GM18873 (cell line): ENCODE measurements around the gene SPRED2.

Experiments
- ATAC-seq: cut with Tn5 transposase; IDR thresholded peaks from one replicate; pipeline ENCODE4 v1.9.1; 2021; ENCODE audit warnings: mild to moderate bottlenecking, moderate library complexity, moderate number of reproducible peaks; ENCODE audit not compliant: unreplicated experiment, low FRiP score

SPRED2 gene

DNA sequence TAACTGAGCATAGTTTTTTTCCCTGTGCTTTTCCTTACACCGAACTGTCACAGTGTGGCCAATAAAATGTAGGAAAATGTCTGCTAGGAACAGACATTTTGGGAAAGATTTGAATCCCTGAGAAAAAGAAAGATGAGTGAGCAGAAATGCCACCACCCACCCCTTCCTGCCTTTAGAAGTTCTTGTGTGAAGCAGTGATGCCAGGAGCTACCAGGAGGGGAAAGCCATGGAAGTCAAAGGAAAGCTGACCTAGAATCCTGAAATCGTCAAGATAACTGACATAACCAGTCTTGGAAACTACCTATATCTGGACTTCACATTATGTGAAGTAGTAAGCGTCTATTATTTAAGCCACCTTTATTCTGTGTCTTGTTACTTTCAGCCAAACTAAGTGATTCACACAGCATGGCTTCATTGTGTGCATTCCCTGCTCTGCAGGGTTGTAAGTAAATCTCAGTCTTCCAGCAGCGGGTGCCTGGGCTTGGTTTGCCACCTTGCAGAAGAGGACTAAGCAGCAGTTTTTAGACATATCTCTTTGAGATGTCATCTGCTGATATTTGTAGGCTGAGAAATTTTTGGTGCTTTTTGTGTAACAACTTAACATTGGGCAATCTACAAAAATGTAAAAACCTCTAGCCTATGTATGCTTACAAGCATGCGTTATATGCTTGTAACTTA is 11.2 kb upstream of the SPRED2 start:
- no peak for ATAC-seq

DNA sequence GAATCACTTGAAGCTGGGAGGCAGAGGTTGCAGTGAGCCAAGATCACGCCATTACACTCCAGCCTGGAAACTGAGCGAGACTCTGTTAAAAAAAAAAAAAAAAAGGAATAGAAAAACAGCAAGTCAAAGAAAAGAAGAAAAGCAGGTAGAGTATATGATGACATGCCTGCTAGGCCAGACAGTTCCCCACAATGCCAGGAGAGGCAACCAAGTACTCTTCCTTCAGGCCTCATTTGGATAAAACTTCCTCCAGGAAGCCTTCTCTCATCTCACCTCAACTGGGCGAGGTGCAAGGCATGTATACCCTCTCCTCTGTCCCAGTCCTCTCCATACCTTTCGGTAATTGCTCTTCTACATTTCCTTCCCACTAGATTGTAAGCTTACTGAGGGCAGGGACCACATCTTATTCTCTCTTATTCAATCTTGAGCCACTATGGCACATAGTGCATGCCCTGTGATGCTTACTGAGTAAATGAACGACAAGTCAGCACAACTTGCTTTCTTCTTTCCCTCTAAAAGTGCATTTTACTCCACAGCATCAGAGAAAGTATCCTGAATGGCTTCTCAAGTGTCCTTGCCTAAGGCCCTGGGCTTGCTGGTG is 10.1 kb upstream of the SPRED2 start:
- no peak for ATAC-seq

DNA sequence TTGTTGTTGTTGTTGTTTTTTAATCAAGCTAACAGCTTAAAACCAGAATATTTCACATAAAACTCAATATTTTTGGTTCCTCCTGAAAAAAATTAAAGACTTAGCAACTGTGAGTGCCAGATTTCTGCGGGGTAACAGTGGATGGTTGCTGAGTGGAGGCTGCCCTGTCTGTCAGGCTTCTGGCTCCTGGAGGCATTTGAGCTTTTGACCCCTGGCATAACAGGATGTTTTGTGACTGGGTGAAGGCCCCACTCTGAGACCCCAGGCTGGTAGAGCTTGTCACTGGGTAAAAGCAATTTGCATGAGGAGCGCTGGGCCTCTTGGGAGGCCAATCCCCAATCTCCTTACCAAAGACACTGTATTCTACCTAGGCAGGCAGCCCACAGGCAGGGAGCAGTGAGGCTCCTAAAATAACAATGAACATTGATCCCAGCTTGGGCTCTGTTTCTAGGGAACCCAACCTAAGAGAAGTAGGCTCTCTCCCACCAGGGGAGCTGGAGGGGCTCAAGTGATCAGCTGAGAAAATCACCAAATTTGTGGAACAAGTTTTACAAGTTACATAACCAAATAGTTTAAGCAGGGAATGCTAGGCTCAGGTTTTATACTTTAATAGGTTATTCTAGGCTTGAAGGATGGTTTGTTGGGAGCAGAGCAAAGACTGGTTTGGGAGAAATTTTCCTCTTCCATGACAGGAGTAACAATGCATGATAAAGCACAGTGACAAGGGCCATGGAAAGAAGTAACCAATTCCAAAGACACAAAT is 5.9 kb upstream of the SPRED2 start:
- ATAC-seq, result no peak

DNA sequence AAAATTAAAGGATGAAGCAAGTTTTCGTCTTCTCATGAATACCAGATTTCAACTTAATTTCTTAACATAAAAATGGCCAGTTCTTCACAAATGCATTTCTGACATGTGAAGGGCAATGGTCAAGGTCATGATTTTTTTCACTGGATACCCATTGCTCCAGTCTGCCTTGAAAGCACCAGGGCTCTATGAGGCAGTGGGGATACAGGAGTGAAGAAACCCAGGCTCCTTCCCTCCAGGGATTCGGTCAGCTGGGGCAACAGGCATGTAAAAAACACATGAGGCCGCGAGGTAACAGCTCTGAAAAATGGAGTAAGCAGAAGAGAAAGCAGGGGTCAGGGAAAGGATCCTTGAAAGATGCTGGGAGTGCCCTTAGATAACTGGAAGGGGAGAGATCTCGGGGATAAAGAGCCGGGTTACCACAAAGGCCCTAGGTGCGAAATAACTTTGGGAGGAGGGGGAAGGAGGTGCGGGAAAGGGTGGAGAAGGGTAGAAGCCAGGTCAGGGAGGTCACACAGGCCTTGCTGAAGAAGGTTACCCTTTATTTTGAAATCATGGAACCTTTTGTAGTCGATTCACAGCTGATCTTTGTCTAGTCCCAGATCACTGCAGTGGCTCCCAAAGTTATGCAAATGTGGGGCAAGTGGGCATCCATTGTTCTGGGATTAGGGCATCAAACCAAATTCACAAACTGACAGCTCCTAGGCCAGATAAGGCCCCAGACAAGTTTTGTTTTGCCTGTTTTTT is 5.2 kb upstream of the SPRED2 start:
- ATAC-seq, result no peak

DNA sequence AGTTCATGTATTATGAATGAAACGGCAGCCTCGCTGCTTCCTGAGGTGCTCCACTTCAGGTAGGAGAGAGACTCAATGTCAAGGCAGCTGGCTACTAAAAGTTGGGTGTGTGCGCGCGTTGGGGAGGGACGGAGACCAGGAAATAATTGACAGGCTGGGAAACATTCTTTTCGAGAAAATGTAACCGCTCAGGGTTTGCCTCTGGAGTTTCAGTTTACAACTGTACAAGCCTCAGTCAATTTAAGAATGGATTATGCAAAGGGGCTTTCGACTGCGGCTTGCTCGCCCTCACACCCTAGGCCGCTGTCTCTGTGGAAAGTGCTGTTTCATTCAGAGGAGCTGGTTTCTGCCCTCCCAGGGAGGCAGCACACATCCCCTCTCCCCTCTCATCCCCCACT is 4.4 kb upstream of the SPRED2 start:
- peak; percentile 73 for ATAC-seq

DNA sequence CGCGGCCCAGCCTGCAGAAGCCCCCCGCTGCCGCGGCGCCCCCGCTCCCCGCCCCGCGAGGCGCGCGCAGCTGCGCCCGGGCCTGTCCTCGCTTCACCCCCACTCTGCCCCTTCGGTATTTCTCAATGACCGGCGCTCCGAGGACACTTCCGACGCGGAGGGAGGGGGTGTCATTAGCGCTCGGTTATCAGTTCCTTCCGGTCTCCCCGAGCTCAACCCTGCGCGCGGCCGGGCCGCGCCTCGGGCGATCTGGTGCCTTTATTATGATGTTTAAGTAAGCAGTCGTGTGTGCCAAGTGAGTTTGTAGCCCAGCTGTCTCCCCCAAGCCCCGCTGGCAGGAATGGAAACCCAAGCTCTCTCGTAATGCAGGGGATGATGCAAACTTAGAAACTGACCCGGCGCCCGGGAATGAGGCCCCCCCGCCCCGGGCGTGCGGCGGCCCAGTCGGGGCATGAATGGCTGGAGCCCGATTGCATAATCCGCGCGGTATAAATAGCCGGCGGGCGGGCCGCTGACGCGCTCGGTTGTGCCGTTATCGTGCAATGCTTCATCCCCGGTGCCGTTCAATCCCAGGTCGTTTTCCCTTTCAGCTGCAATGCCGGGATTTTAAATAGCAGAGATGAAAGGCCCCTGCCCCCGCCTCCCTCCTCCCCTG is 3.9 kb upstream of the SPRED2 start:
- ATAC-seq, result peak; percentile 27

DNA sequence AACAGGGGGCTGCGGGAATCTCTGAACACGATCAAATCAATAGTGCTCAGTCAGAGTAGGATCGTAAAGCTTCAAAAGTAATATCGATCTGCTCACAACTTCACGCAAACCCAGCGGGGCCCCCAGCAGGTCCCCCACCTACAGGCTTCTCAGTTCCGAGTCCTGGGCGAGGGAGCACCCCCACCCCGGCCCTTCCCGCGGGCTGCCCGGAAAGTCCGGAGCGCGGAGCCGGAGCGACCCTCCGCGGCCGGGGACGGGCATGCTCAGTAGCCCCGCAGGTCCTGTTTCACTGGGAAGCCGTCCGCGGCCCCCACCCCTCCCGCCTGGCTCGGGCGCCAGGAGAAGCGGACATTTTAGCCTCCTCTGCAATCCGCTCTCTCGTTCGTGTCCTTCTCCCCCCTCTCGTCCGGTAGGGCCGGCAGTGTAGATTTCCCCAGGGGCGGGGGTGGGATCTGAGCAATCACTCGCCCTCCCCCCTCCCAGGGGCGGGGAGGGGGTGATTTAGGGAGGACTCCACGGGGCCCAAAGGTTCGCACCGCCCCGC is 3.3 kb upstream of the SPRED2 start:
- ATAC-seq, result no peak

DNA sequence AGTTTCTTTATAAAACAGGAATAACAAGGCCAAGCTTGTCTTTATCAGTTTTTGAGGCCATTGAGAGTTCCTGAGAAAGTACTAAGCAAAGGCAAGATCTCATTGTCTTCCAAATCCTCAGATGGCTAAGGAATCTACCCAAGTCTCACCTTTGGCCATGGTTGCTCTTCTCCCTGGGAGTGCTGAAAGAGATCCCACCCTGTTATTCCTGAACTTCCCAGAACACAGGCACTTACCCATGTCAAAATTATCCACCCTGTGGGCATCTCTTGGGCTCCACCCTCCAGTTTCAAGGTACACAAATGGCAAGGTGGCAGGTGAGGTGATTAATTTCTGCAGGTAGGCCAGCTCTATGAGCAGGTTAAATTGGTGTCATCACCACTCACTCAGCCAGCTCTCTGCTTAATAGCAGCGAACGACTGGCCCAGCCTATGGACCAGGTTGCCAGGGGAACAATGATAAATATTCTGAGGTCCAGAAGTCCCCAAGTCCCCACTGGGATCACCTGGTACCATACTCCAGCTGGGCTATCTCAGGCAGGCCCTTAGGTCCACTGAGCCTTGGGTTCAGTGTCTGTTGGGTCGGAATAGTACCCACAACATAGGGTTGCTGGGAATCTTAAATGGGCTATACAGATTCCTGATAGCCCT is 2.3 kb upstream of the SPRED2 start:
- no peak for ATAC-seq

DNA sequence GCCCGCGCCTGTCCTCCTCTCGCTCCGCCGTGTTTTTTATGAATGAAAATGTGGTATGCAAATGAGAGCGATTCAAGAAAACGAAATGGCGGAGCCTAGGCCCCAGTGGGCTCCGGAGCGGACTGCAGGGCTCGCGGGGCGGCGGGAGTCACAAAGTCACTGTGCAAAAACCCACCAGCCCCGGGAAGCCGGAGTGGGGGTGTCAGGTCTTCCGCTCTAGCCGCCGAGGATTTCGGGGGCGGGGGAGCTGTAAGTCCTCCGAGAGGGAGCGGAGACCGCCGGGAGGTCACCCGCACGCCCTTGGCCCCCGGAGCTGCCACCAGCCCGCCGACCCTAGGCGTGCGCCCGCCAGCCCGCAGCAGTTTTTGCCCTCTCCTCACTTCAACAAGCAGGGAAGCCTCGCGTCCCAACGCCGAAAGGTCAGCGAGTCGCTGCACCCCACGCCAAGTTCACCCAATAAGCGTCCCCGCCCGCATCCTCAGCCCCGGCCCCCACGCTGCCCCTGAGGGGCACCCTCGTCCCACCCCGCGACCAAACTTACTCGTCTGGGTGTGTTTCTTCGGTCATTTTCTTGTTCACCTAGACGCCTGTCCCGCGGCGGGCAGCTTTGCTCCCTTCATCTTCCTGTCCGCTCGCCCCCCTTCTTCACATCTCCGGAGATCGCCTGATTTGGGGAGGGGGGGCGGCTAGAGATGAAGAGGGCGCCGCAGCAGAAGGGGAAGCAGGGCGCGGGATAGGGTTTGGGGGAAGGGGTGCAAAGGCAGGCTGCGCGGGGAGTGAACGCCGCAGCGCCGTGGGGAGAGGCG is 775 bp downstream of the SPRED2 start:
- no peak for ATAC-seq

DNA sequence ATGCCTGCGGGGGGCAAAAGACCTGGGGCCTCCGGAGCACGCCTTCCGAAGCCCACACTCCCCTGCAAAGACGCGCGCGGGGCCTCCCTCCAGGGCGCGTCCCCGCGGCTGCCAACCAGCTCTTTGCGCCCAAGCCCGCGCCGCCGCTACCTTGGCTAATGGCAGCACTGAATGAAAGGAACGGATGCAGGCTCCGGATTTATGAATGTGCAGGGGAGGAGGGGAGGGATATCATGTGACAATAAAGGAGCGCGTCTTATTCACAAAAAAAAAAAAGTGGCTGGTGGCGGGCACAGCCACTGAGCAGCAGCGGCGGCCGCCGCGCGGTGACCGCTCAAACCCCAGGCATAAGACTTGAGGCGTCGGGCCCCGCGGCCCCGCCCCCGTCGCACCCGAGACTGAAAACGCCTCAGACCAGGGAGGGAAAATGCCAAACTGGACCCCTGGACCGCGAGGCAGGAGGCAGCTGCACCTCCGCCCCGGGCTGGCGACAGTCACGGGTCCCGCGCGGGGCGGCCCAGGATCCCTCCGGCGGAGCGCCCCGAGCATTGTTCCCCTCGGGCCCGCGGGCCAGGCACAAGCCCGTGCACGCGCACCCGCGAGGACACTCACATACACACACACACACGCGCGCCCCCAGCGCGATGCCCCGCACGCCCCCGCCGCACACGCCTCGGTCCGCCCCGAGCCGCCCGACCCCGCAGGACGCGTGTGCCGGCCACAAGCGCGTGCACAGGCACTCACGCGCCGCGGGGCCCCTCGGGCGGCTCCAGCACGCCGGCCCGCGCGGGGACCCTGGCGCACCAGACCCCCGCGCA is 1.6 kb downstream of the SPRED2 start:
- ATAC-seq, result no peak

DNA sequence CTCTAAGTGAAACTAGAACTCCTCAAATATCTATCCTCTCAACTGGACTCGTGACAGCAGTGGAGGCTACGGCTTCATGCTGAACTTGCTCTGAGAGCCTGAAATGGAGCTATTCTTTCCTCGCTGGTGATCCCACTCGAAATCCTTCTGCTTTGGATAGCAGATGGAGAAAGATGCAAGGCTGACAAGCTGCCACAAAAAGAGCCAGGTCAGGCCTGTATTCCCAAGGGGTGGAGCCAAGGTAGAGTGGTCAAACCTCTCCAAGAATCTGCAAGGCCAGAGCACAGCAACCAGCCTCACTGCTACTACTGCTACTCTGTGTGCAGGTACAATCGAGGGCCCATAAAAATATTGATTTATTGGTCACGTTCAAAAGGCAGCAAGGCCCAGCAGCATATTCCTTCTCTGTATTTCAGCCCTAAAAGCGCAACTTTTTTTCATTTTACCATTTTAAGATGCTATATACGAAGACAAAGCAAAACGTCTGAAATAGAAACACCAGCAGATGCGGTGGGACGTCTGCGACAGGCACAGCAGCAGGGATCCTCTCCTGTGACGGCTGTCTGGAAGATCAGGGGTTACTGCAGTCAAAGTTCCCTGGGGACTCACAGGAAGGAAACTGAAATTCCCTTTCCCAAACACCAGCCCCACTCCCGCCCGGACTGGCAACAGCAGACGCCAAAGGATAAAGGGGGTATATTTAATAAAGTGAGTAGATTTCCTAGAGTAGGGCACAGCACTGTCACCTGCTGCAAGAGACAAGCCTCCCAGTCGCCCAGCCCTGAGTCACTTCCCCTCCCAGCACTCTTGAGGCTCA is 2.4 kb downstream of the SPRED2 start:
- no peak for ATAC-seq

DNA sequence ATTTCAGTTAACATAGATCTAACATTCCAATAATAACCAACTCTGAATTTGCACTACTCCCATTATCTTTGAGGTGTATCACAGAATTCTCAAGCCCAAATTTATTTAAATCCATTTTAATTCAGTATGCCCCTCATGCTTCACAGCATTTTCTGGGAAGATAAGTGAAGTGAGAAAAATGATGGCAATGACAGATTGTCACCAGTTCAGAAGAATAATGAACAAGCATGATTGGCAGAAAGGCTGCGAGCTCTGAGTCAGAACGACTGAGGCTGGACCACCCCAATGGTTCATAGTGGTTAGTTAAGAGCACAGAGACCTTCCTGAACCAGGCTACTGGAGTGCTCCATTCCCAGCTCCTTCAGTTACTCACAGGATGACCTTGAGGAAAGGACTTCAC is 4.9 kb downstream of the SPRED2 start:
- no peak for ATAC-seq

DNA sequence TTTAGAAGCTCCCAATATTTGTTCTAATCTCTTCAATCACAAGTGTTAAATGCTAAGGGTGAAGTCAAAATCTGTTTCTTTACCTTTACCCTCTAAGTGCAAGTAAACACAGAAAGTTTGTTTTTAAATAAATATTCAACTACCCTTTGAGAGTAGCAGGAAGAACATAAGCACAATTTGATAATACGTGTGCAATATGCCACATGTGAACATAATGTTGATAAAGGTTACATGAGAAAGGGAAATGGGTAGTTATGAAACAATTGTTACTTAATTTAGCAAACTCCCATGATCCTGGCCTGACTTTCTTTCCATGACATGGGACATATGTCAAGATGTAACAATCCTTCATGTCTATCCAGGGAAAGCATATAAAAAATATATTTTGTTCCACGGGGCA is 7.1 kb downstream of the SPRED2 start:
- ATAC-seq, result no peak

DNA sequence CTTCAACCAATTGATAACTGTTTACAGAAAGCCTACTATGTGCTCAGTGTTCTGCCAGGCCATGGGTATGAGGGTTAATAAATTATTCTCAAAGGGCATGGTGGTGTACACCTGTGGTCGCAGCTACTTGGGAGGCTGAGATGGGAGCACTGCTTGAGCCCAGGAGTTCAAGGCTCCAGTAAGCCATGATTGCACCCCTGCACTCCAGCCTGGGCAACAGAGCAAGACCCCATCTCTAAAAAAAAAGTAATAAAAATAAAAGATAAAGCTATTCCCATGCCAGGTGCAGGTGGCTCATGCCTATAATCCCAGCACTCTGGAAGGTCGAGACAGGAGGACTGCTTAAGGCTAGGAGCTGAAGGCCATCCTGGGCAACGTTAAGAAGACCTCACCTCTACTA is 8.0 kb downstream of the SPRED2 start:
- no peak for ATAC-seq

DNA sequence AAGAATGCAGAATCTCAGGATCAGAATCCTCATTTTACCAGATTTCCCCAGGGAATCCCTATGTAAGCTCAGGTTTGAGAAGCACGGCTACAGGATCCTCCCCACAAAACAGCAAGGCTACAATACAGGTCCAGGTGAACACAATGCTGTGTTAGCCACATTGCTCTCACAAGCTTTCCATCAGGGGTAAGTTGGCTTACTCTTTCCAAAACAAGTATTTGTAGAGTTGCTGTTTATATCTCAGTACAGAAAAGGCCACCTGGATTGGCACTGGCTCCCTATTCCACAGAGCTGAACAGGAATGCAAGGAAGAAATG is 11.0 kb downstream of the SPRED2 start:
- ATAC-seq, result no peak

DNA sequence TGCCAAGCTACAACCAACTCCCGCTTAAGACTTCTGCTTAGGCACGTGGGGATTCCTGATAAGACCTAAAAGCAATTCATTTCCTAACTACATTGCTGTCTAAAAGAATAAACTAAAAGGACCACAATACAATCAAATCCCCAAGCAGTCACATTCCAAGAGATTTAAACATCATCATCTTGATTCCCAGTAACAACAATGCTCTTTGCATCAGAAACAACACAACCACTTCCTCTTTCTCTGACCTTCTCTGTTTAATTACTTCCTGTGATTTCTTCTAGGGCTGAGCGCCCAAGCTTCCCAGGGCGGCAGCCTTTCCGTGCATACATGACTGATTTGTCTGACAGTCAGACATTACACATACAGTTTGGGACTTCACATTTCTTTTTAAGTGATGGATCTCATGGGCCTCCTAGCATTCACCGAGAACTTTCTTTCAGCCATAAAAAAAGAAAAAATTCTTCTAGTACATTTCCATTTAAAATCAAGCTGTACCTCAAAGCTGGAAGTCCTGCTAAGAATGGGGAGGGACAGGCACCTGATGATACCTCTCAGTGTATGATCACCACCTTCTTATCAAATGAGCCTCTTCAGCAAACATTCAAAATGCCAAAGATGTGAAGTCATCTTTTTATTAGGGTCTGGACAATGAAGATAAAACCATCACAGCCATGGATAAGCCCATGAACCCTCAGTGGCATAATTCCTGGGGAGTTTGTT is 11.5 kb downstream of the SPRED2 start:
- peak; percentile 53 for ATAC-seq

DNA sequence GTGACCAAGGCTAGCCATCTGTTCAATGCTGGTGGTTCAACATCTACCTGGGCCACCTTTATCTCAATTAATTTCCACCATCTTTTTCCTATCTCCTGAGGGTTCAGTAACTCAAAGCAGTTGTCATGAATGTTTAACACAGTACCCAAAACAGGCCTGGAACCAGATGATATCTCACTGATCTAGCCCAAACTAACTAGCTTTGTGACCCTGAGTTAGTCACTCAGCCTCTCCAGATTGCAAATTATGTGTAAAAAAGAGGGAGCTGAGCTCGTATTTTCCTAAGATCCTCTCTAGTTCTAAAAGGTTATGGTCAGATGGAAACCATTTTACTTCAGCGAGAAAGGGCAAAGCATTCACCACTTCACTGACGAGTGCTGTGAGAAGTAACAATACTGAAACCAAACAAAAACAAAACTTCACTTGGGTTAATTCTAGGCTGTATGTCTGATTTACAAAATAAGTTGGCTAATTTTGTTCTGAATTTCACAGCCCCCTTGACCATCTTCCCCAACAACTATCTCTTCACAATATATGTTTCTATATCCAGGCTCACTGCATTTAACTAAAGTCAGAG is 14.8 kb downstream of the SPRED2 start:
- no peak for ATAC-seq
